HG03097 (cell line): ENCODE measurements around the gene AKAP8.
"Not testable (repeated sequence)": the region's sequence is repeated elsewhere in the genome, so short reads cannot be mapped to it uniquely, and the experiment has no call there.

Experiments used
- ATAC-seq: cut with Tn5 transposase; IDR thresholded peaks from one replicate; pipeline ENCODE4 v1.9.1; 2021; ENCODE audit not compliant: unreplicated experiment, low FRiP score

AKAP8 gene

GRCh38 chr19:15374105-15374651 is 5.4 kb downstream of the AKAP8 start:
- ATAC-seq, result no peak

DNA sequence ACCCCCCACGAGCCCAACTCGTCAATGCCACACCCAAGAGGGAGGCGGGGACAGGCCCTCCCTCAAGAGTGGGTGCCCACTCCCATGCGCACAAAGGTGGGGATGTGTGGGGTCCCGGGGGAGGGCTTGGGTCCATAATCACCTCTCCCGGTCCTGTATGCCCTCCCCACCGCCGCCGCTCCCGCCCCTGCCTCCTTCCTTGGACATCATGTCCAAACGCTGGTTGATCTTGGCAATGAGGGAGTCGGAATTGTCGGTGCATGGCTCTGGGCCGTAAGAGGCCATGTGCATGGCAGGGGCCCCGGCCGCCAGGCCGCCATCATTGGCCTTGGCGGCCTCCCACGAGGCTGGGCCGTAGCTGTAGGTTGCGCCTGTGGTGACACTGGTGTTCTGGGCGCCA is 5.9 kb downstream of the AKAP8 start:
- no peak for ATAC-seq

DNA sequence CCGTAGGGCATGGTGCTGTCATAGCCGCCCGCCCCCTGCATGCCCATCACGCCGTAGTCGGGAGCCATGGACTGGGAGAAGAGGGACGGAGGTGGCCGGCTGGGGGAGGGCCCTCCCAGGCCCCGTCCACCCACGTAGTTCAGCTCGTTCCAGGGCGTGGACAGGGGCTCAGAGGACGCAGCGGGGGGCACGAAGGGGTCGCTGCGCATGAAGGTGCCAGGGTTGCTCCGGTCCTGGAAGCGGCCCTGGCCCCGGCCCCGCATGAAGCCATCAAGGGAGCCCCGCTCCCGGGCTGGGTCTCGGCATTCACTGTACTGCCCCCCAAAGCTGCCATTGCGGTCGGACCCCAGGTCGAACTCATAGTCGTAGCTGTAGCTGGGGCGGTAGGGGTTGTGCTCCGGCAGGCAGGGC is 6.7 kb downstream of the AKAP8 start:
- ATAC-seq, result no peak

- no peak for ATAC-seq
Measured at GRCh38 chr19:15372470-15372869, 7.1 kb downstream of the AKAP8 start.

DNA sequence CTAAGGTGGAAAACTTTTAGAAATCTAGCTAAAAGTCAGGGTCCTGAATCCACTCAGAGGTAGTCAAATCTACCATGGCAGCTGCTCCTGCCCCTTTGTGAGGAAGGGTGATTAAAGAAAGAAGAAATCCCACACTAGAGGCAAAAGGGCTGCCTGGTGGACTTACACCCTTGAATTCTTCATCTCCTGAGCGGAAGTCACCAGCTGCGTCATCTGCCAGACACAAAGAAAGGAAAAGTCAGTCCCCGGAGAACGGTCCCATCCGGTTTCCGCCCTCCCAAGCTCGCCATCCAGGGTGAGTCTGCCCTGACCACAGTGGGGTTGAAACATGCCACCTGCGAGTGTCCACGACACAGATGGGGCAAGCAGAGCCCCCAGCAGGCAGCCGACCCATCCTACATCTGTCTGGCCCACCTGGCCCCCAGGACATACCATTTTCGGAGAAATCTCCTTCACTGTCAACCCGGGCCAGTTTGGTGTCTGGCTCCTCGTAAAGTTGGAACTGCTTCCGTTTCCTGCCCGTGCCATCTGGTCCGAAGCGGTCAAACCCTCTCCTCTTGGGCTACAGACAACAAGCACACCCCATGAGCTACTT is 7.7 kb downstream of the AKAP8 start:
- ATAC-seq, result no peak

DNA sequence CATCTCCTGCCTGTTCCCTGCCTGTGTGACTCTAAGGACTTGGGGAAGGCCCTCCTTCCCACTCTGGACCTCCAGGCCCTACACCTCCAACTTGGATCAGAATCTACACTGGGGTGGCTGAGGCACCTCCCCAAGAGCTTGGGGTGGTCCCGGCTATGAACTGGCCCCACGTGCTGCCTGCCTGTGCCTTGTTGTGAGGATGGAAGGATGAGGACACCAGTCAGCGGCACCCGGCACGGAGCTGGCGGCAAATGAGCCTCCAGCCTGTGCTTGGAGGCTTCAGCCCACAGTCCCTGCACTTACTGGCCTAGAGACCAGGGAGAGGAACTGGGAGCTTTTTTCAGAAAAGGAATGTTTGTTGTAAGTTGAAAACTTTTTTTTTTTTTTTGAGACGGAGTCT is 8.5 kb downstream of the AKAP8 start:
- no peak for ATAC-seq

DNA sequence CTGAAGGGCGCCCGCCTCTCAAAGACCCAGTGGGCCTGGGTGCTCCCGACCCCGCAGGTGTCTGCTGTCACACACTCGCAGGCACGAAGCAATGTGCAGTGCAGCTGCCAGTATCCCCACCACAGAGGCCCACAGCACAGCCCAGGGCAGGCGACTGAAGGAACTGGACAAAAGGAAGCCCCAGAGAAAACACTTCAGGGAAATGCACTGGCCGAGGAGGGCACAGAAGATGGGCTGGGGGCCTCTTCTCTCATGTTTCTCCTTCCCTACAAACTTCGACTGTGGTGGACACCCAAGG is 10.0 kb downstream of the AKAP8 start:
- no peak for ATAC-seq

DNA sequence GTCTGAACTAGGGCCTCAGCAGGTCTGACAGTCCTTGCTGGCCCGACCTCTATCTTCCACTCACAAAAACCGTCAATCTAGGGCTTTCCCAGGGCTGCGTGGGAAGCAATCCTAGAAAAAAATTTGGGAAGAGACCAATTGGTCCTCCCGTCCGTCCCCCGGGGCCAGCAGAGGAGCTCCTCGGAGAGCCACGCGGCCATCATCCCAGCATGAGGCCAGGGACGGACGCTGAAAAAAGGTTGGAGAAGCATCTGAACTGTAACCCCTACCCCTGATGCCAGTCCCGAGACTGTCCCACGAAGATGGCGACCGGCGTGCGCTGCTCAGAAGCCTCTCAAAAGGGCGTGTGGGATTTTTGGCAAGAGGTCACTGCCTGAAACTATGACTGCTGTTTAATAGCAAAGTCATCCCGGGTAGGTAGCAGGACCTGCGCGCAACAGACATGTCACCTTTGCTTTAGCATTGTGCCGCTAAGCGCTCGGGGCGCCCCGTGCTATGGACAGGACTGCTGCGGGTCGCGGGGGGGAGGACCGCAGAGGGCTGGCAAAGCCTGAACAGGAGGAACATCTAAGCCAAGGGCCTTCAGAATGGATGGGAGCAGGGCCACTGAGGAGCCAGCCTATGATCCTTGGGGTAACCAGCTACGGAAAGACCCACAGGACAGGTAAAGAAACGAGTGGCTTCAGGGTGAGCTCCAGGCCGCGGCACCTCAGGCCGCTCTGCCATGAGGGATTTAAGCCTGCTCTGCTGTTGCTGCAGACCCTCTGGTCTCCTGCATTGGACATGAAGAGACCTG is 10.6 kb downstream of the AKAP8 start:
- no peak for ATAC-seq

DNA sequence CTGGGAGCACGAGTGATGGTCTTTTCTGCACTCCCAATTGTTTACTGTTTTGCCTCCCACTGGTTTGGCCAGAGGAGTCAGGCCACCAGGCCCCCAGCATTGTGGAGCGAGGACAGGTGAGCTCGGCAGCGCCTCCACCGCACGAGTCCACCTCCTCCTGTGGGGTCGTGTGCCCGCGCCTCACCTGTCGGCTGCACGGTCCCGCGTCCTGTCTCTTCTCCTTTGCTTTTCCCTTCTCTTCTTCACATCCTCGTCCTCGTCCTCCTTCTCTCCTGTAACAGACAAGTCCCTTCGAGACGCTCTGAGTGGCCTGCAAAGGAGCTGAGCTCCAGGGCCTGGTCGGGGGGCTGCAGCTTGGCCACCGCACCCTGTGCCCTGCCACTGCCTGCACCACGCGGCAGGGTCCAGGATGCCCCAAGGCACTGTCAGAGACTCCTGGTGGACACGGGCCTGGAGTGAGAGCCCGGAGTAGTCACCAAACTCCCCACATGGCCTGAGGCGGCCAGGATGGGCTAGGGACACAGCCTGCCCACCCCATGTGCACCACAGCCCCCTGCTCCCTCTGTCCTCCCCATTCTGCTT is 11.4 kb downstream of the AKAP8 start:
- ATAC-seq, result no peak

DNA sequence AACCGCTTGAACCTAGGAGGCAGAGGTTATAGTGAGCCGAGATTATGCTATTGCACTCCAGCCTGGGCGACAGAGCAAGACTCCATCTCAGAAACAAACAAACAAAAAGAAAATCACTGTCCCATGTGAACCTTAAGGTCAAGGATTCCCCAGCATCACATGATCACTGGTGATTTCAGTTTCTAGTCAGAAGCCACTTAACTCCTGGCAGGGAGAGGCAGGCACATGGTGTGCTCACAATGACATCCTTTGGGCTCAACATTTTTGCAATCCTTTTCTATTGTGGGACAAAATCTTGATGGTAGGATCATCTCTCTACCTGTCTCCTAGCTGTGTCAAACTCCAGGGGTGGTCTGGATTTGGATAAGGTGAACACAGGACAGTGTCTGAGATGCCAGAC is 12.1 kb downstream of the AKAP8 start:
- no peak for ATAC-seq

DNA sequence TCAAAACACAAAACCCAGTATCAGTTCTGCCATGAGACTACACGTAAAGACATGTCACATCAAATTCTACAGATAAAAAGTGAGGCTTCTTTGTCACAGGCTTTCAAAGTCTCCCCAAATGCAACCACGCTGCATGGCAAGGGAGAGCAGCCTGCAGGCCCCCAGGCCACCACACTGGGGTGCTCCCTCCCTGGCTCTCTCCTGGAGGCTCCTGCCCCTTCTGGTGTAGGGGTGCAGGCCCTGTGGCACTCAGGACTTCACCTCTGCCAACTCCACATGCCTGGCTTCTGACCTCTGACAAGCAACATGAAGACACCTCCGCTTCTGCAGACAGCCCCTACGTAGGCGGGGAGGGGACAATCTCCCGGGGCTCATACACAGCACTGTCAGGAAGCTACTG is 14.3 kb downstream of the AKAP8 start:
- no peak for ATAC-seq

DNA sequence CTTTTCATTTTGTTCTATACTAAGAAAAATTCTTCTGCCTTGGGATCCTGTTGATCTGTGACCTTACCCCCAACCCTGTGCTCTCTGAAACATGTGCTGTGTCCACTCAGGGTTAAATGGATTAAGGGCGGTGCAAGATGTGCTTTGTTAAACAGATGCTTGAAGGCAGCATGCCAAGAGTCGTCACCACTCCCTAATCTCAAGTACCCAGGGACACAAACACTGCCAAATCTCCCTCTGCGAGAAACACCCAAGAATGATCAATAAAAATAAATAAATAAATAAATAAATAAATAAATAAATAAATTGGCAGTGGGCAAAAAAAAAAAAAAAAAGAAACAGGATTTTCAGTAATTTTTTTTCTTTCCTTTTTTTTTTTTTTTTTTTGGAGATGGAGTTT is 15.8 kb downstream of the AKAP8 start:
- not testable (repeated sequence) for ATAC-seq

DNA sequence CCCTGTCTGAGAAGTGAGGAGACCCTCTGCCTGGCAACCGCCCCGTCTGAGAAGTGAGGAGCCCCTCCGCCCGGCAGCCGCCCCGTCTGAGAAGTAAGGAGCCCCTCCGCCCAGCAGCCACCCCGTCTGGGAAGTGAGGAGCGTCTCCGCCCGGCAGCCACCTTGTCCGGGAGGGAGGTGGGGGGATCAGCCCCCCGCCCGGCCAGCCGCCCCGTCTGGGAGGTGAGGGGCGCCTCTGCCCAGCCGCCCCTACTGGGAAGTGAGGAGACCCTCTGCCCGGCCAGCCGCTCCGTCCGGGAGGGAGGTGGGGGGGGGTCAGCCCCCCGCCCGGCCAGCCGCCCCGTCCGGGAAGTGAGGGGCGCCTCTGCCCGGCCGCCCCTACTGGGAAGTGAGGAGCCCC is 16.5 kb downstream of the AKAP8 start:
- ATAC-seq, result not testable (repeated sequence)

GRCh38 chr19:15360015-15360414 is 19.6 kb downstream of the AKAP8 start:
- not testable (repeated sequence) for ATAC-seq

- ATAC-seq, result no peak
Measured at GRCh38 chr19:15358918-15359317, 20.7 kb downstream of the AKAP8 start.

GRCh38 chr19:15357906-15358305 is 21.7 kb downstream of the AKAP8 start:
- no peak for ATAC-seq

DNA sequence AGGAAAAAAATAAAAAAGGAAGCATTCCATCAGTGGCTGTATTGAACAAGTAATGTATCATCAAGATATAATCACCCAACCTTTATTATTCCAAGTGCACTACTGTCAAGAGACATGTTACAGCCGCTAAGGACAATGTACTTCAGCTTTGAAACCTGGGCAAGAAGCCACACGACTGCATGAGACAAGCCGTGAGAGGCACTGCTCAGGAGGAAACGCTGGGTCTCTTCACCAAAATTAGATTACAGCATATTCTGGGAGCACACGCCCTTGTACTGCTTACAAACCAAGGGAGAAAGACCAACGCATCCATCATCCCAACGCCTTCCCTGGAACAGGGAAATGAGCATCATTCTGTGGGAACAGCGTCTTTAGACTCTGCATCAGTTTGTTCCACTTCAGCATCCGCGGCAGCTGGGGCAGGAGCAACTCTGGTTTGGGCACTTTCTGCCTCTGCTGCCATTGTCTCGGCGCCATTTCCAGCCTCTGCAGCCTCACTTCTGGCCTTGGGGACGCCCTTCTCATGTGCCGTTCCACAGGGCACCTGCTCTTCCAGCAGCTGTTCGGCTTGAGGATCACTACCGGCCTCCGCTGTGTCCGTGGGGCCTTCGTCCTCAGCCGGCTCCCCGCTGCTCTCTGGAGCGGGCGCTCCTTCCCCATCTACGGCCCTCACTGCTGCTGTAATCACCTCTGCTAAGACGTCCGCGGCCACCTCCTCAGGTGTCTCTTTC is 24.9 kb downstream of the AKAP8 start:
- ATAC-seq, result no peak

GRCh38 chr19:15353908-15354307 is 25.7 kb downstream of the AKAP8 start:
- no peak for ATAC-seq

- ATAC-seq, result not testable (repeated sequence)
Measured at GRCh38 chr19:15352535-15352934, 27.1 kb downstream of the AKAP8 start.

GRCh38 chr19:15341328-15341727 is 38.3 kb downstream of the AKAP8 start:
- not testable (repeated sequence) for ATAC-seq

- no peak for ATAC-seq
Measured at GRCh38 chr19:15340086-15340485, 39.5 kb downstream of the AKAP8 start.
